KBM-7 (cell line): Measurements from ENCODE around the gene SORL1.
"Not testable (repeated sequence)": the region's sequence is repeated elsewhere in the genome, so short reads cannot be mapped to it uniquely, and the experiment has no call there.

Experiments
- DNase-seq: peaks from one replicate; pipeline ENCODE4 v3.0.0-alpha.2; 2015
- in situ Hi-C: fragments of 300-500 bp; cut with MboI; formaldehyde crosslinking; loops from 2 replicates; pipeline ENCODE4 v1.14.3; 2020; ENCODE audit warnings: low sequenced_read_pairs, low pct_unique_long_range_greater_than_20kb, mixed read lengths

Gene SORL1

GRCh38 chr11:121469910-121470309, 17.8 kb downstream of the SORL1 start:
- in situ Hi-C loops, result no loop called here

GRCh38 chr11:121471167-121471566, 19.1 kb downstream of the SORL1 start:
- in situ Hi-C loops, result no loop called here
- no peak for DNase-seq

More at GRCh38 chr11:121469910-121470309, 17.8 kb downstream of the SORL1 start:
- no peak for DNase-seq

GRCh38 chr11:121472312-121472711, 20.2 kb downstream of the SORL1 start:
- in situ Hi-C loops, result no loop called here

GRCh38 chr11:121473064-121473777, 21.1 kb downstream of the SORL1 start:
- DNase-seq, result no peak
- in situ Hi-C loops, result no loop called here

More at GRCh38 chr11:121472312-121472711, 20.2 kb downstream of the SORL1 start:
- no peak for DNase-seq

- in situ Hi-C loops, result no loop called here
Measured at GRCh38 chr11:121474680-121475079, 22.6 kb downstream of the SORL1 start.

GRCh38 chr11:121476379-121477032, 24.4 kb downstream of the SORL1 start:
- no peak for DNase-seq
- in situ Hi-C loops, result no loop called here

More at GRCh38 chr11:121474680-121475079, 22.6 kb downstream of the SORL1 start:
- no peak for DNase-seq

- DNase-seq, result no peak
- in situ Hi-C loops, result no loop called here
Measured at GRCh38 chr11:121478226-121478894, 26.2 kb downstream of the SORL1 start.

- DNase-seq, result peak; percentile 66
- in situ Hi-C loops, result no loop called here
Measured at GRCh38 chr11:121478895-121479697, 27.0 kb downstream of the SORL1 start.

GRCh38 chr11:121479698-121480238, 27.7 kb downstream of the SORL1 start:
- no peak for DNase-seq
- in situ Hi-C loops, result no loop called here

GRCh38 chr11:121481484-121482230, 29.5 kb downstream of the SORL1 start:
- in situ Hi-C loops, result not testable (repeated sequence)
- DNase-seq, result peak; percentile 81

GRCh38 chr11:121482231-121483129, 30.4 kb downstream of the SORL1 start:
- in situ Hi-C loops, result no loop called here
- peak; percentile 95 for DNase-seq

- in situ Hi-C loops, result no loop called here
- DNase-seq, result no peak
Measured at GRCh38 chr11:121483805-121484480, 31.8 kb downstream of the SORL1 start.

GRCh38 chr11:121485216-121485615, 33.1 kb downstream of the SORL1 start:
- in situ Hi-C loops, result no loop called here
- DNase-seq, result no peak

- no peak for DNase-seq
- in situ Hi-C loops, result no loop called here
Measured at GRCh38 chr11:121486054-121486453, 33.9 kb downstream of the SORL1 start.

GRCh38 chr11:121487191-121487590, 35.1 kb downstream of the SORL1 start:
- in situ Hi-C loops, result no loop called here
- DNase-seq, result no peak

GRCh38 chr11:121488170-121488569, 36.1 kb downstream of the SORL1 start:
- no peak for DNase-seq
- in situ Hi-C loops, result no loop called here

GRCh38 chr11:121488641-121489040, 36.5 kb downstream of the SORL1 start:
- in situ Hi-C loops, result no loop called here
- DNase-seq, result no peak
